ELF-1 (cell line): Measurements from ENCODE around the gene CDK10.
"Not testable (repeated sequence)": the region's sequence is repeated elsewhere in the genome, so short reads cannot be mapped to it uniquely, and the experiment has no call there.

Experiments
- DNase-seq: peaks from one replicate; pipeline ENCODE4 v3.0.0-alpha.2; 2016; ENCODE audit warnings: low read depth, low spot score

The CDK10 gene, protein sequence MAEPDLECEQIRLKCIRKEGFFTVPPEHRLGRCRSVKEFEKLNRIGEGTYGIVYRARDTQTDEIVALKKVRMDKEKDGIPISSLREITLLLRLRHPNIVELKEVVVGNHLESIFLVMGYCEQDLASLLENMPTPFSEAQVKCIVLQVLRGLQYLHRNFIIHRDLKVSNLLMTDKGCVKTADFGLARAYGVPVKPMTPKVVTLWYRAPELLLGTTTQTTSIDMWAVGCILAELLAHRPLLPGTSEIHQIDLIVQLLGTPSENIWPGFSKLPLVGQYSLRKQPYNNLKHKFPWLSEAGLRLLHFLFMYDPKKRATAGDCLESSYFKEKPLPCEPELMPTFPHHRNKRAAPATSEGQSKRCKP

DNA sequence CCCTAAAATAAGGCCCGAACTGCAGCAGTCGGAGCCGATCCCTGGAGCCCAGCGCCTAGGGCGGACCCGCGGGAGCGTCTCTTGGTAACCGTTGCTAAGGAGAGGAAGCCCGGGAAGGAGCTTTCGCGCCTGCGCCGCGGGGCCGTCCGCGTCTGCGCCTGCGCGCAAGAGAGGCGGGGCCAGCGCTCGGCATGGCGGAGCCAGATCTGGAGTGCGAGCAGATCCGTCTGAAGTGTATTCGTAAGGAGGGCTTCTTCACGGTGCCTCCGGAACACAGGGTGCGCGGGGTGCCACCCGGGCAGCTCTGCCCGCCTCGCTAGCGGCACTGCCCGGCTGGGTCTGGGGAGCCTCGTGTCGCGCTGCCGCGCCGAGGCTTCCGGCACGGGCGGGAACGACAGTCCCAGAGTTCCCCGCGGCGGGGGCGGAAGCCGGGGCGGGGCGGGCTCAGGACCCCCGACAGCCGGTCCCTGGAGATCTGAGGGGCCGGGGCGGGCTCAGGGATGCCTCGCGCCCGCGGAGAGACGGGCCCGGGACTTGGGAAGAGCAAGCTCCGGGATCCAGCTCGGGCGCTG, at the start of gene CDK10:
Gene CDK10 (plus strand): TSS at position 170 of the 572 bp plus-strand sequence. CDS start 22 bp downstream, at position 192.
- peak; percentile 96 for DNase-seq

GRCh38 chr16:89637379-89637778, 49.1 kb upstream of the CDK10 start:
- DNase-seq = no peak

GRCh38 chr16:89638455-89638854, 48.0 kb upstream of the CDK10 start:
- no peak for DNase-seq

DNA sequence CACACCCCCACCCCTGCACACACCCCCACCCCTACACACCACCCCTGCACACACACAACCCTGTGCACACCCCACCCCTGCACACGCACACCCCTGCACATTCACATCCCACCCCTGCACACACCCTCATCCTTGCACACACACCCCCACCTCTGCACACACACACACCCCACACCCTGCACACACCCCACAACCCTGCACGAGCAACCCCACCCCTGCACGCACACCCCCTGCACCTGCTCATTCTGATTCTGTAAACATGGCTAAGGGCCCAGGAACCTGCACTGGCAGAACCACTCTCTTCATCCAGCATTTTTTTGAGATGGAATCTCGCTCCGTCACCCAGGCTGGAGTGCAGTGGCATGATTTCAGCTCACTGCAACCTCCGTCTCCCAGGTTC, 47.1 kb upstream of the CDK10 start:
- DNase-seq = no peak

DNA sequence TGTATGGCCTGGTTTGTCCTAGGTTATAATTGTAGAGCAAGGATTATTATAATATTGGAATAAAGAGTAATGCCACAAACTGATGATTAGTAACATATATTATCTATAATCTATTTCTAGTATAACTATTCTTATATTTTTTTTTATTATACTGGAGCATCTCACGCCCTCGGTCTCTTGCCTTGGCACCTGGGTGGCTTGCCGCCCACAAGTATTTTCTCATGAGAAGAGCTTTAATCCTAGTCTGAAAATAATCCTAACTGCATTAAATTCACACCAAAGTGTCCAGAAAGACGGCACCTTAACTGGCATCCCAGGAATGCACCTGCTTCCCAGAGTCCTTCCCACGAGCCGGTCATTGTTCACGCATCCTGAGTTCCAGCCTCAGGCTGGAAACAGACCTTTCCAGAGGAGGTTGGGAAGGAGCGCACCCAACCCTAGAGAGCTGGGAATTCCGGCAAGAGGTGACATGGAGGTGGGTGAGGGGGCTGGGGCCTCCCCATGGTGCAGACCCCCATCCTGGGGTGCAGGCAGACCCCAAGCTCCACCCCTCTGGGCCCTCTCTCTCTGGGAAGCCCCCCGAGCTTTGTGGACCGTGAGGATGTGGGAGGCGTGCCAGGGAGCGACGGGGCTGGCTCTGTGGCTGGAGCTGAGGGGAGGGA, 44.9 kb upstream of the CDK10 start:
- no peak for DNase-seq

- DNase-seq = no peak
Measured at GRCh38 chr16:89642574-89642973, 43.9 kb upstream of the CDK10 start.

GRCh38 chr16:89643769-89644300, 42.7 kb upstream of the CDK10 start:
- DNase-seq = no peak

DNA sequence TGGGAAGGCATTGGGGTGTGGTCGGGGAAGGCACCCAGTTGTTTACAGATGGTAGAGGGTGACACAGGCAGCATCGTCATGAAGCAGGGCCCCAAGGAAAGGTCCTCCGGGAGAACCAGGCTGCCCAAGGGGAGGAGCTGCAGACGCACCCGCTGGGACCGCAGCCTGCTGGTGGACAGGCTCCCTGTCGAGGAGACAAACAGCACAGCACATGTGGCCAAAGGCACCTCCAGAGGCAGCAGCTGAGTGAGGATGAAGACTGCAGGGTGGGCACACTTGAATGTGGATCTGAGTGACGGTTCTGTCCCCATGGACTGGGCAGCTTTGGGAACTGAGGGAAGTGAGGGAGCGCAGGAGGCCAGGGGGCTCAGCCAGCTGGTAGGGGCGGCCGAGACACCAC, 41.4 kb upstream of the CDK10 start:
- no peak for DNase-seq

GRCh38 chr16:89646270-89646669, 40.2 kb upstream of the CDK10 start:
- no peak for DNase-seq

DNA sequence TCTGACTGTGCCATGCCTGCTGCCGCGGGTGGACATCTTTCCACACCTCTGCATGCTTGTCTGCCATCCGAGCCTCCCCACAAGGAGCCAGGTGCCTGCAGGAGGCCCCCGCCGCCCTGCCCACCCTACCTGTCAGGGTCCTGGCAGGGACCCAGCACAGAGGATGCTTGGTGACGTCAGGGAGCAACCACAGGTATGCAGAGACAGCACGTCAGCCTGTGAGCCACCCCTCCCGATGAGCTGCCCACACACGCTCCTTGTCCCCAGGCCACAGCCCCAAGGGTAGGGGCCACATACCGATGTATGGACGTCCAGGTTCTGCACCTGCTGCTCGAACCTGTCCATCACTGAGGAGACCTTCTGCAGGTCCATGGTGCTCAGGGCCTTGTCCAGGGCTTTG, 39.6 kb upstream of the CDK10 start:
- DNase-seq = no peak

- no peak for DNase-seq
Measured at GRCh38 chr16:89651584-89651983, 34.9 kb upstream of the CDK10 start.

- DNase-seq = no peak
Measured at GRCh38 chr16:89653656-89654295, 32.7 kb upstream of the CDK10 start.

GRCh38 chr16:89655062-89655643, 31.3 kb upstream of the CDK10 start:
- DNase-seq = no peak

DNA sequence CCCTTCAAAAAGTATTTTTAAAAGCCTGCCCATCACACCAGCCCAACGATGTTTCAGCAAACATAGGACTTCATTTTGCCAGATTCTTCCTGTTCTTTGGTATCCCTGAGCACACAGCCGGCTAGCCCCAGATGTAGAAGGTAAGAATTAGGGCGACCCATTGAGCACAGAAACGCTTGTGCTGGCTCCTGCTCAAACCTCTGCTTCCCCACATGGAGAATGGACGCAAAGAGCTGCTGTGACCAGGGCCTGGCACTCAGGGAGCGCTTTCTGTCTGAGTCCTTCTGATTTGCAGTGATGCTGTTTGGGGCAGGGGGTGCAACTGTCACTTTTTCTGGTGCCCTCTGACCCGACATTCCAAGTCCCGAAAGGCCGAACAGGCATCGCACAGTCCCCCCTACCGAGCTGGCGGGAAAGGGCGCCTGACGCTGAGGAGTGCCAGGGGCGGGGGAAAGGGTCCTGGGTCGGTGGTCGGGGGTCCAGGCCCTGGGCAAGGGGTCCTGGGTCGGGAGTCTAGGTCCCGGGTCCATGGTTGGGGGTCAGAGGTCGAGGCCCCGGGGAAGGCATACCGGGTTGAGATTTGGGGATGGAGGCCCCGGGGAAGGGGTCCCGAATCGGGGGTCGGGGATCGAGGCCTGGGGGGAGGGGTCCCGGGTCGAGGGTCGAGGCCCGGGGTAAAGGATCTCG, 29.9 kb upstream of the CDK10 start:
- no peak for DNase-seq

DNA sequence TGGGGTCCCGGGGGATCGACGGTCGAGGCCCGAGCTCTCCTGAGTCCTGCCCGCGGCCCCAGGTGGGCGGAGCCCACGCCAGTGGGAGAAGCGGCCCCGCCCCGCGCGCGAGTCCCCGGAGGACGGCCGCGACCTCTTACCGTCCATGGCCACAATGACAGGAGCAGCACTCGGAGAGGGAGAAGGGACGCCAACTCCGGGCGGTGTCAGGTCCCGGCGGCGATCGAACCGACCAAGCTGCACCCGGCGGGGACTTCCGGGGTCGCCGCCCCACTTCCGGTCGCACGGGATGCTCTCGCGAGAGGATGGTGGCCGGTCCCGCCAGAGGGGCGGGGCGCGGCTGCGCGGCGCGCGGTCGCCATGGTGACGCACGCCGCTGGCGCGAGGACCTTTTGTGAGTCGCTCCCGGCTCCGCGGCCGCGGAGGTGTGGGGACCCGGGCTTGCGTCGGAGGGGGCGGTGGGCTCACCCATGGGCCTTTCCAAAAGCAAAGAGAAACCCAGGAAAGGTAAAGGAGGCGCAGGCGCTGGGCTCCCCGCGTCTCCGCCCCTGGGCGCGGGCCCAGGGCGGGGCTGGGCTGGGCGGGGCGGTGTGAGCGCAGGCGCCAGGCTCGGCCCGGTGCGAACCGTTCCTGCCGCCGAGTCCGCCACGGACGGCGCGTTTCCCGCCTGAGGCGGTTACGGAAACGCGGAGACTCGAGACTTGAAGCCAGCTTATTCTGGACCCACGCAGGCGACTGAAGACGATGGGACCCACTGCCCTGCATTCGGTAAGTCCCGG, 28.9 kb upstream of the CDK10 start, which contains the start of the genes CHMP1A and SPATA33:
Gene CHMP1A (minus strand): TSS at position 267 of the 779 bp plus-strand sequence. CDS start 120 bp downstream, at position 147.
Gene SPATA33 (plus strand): TSS at position 395 of the 779 bp plus-strand sequence. CDS start 76 bp downstream, at position 471.
- DNase-seq = peak; percentile 96

DNA sequence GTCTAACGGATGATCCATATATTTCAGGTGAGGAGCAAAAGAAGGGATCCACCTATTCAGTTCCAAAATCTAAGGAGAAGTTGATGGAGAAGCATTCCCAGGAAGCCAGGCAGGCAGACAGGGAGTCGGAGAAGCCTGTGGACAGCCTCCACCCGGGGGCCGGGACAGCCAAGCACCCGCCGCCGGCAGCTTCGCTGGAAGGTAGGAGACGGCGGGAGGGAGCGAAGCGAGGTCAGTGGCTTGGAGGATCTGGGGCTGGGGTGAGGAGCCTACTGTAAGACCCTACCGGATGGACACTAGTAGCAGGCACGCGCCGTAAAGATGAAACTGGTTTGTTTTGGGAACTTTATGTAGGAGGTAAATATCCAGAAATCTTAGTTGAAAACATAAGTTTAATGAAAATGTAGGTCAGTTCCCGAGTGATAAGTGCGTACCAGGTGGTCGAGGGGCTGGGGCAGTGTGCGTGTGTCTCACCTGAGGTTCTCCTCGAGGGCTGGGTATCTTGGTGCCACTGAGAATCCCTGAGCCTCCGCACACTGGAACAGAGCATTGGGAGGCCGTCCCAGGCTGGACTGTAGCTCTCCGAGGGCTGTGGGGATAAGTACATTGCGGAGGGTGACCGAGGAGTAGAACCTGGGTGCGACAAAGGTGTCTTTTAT, 28.1 kb upstream of the CDK10 start:
- DNase-seq = peak; percentile 53

DNA sequence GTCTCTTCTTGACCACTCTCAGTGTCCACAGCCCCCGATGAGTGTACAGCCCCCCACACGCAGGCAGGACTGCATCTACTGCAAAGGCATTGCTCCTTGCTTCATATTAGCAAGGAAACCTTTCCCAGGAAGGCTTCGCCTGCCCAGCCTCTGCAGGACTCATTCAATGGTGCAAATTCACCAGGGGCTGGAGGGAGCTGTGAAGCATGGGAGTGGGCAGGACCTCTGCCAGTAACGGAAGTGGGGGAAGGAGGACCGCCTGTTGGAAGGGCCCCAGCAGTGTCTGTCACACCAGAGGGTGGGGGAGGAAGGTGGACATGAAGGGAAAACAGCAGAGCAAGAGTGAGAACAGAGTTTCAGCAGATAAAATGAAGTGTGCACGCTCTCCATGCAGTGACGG, 26.3 kb upstream of the CDK10 start:
- DNase-seq = no peak

DNA sequence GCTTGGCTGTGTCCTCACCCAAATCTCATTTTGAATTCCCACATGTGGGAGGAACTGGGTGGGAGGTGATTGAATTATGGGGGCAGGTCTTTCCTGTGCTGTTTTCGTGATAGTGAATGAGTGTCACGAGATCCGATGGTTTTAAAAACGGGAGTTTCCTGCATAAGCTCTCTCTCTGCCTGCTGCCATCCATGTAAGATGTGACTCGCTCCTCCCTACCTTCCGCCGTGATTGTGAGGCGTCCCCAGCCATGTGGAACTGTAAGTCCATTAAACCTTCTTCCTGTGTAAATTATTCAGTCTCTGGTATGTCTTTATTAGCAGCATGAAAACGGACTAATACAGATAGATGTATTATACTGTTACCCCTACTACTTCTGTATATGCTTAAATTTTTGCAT, 25.3 kb upstream of the CDK10 start:
- DNase-seq = no peak

DNA sequence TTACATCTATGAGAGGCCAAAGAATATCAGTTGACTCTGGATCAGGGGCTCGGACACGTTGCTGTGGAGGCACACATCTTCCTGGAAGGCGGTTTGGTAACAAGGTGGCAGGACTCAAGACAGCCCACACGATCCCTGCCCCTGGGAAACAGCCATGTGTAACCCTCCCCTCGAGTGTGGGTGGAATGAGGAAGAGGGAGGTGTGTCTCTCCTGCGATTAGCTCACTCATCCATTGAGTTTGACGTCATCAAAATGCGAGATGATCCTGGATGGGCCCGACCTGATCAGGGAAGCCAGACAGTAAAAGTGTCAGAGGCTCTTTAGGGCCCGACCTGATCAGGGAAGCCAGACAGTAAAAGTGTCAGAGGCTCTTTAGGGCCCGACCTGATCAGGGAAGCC, 22.3 kb upstream of the CDK10 start:
- DNase-seq = not testable (repeated sequence)

DNA sequence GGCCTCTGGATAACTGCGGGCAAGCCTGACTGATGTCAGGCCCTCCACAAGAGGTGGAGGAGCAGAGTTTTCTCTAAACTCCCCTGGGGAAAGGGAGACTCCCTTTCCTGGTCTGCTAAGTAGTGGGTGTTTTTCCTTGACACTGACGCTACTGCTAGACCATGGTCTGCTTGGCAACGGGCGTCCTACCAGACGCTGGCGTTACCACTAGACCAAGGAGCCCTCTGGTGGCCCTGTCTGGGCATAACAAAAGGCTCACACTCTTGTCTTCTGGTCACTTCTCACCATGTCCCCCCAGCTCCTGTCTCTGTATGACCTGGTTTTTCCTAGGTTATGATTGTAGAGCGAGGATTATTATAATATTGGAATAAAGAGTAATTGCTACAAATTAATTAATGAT, 19.5 kb upstream of the CDK10 start:
- DNase-seq = peak; percentile 60
